Measurements from ENCODE around the gene OR13G1. TPM values are rescaled to one million over a fixed set of nuclear protein-coding genes. Genes with fewer than 3 reads are reported as not detected.

Gene OR13G1
- total RNA-seq, 4 donors from 2014 or later, result not detected

DNA sequence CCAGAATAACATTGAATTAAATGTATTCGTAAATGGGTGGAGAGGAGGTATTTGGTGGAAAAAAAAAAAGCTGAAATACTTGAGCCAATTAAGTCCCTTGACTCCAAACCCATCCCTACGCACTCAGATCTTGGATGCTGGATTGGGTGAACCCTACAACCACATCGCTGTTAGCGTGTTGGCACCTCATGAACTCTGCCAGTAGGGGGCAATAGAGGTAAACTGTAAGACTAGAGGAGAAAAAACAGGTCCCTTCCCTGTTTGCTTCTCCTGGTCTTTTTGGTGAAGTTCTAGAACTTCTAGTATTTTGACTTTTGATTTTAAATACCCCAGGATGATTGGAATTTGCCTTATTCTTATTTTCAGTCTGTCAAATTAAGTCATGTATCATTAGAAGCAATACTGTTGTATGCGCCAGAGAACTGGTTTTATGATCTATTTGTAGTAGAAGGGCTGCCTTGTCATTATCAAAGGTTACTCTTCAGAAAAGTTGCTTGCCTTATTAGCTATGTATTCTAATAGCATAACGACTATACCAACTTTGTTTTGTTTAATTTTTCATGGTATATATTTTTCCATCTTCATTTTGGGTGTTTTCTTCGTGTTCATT, 1.9 kb upstream of the OR13G1 start:
- WGBS, 2 donors, result 32 to 36% methylated on average over 7 of the region's 7 CpGs
- intact Hi-C loops (cut with DNase I; ENCODE audit: low total_unique reads), result no loop called here
- DNase-seq (ENCODE audit: low spot score in 2 of 2), result peak in 1 of 2 donors; percentile 17
- TF ChIP-seq, protein P1, sequence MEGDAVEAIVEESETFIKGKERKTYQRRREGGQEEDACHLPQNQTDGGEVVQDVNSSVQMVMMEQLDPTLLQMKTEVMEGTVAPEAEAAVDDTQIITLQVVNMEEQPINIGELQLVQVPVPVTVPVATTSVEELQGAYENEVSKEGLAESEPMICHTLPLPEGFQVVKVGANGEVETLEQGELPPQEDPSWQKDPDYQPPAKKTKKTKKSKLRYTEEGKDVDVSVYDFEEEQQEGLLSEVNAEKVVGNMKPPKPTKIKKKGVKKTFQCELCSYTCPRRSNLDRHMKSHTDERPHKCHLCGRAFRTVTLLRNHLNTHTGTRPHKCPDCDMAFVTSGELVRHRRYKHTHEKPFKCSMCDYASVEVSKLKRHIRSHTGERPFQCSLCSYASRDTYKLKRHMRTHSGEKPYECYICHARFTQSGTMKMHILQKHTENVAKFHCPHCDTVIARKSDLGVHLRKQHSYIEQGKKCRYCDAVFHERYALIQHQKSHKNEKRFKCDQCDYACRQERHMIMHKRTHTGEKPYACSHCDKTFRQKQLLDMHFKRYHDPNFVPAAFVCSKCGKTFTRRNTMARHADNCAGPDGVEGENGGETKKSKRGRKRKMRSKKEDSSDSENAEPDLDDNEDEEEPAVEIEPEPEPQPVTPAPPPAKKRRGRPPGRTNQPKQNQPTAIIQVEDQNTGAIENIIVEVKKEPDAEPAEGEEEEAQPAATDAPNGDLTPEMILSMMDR (IDR thresholded peaks at IDR 0.05), result no peak
- TF ChIP-seq POLR2A (IDR thresholded peaks at IDR 0.05), result no peak
- H3K4me3 ChIP-seq (ENCODE audit: low read depth, poor library complexity, severe bottlenecking), result no peak overlapping the region

DNA sequence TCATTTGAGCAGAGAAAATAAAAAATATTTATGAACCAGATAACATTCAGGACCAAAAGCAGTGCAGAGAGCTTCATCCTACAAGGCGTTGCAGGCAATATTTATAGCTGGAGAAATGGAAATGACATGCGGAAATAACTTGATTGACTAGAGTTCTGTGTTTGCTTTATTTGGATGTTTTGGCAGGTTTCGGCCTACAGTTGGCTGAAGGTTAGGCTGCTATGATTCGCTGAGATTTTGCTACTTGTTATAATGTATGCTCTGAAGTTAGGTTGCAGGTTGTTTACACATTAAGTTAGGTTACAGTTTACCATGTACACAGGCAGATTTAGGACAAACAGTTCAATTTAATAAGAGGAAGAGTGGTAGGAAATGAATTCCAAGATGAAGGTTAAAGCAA, 632 bp upstream of the OR13G1 start:
- WGBS, 2 donors, result 82 to 89% methylated on average over 4 of the region's 4 CpGs
- no peak for DNase-seq (ENCODE audit: low spot score in 2 of 2)
- H3K4me3 ChIP-seq (ENCODE audit: low read depth, poor library complexity, severe bottlenecking), result no peak overlapping the region
- intact Hi-C loops (cut with DNase I; ENCODE audit: low total_unique reads), result no loop called here
- no peak for TF ChIP-seq POLR2A (IDR thresholded peaks at IDR 0.05)
- TF ChIP-seq, protein P1 (IDR thresholded peaks at IDR 0.05), result no peak

DNA sequence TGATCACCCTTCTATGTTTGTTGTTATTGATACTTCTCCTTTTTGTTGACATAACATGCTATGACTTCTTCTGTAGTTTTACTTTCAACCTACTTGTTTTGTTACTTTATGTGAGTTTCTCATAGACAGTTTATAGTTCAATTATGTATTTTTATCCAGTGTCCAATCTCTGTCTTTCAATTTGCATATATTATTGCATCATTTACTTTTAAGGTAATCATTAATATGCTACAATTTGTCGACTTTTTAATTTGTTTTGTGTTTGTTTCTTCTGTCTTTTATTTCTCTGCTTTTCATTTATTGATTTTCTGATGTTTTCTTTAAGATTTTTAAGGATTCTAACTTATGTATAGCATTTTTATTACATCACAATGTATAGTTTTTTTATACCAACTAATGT, 10.3 kb downstream of the OR13G1 start:
- no peak for DNase-seq (ENCODE audit: low spot score in 2 of 2)
- 31 to 57% methylated on average over 1 of the region's 1 CpG for WGBS, 2 donors
- TF ChIP-seq, protein P1 (IDR thresholded peaks at IDR 0.05), result no peak
- no peak for TF ChIP-seq POLR2A (IDR thresholded peaks at IDR 0.05)
- H3K4me3 ChIP-seq (ENCODE audit: low read depth, poor library complexity, severe bottlenecking), result no peak overlapping the region
- intact Hi-C loops (cut with DNase I; ENCODE audit: low total_unique reads), result no loop called here

DNA sequence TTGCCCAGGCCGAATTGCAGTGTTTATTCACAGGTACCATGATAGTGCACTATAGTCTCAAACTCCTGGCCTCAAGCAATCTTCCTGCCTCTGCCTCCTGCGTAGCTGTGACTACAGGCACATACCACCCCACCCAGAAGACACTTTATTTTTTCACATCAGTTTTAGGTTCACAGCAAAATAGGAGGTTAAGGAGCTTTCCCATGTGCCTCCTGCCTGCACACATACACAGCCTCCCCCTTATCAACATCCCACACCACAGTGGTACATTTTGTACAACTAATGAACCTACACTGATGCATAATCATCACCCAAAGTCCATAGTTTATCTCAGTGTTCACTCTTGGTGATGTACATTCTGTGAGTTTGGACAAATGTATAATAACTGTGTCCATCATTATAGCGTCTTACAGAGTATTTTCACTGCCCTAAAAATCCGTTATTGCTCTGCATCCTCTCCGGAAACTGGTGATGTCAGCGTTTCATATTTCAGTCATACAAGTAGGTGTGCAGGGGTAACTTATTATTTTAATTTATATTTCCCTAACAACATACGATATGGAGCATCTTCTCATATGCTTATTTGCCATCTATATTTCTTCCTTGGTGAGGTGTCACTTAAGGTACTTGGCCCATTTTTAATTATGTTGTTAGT, 23.2 kb downstream of the OR13G1 start:
- no peak overlapping the region for H3K4me3 ChIP-seq (ENCODE audit: low read depth, poor library complexity, severe bottlenecking)
- TF ChIP-seq POLR2A (IDR thresholded peaks at IDR 0.05), result no peak
- TF ChIP-seq, protein P1 (IDR thresholded peaks at IDR 0.05), result no peak
- intact Hi-C loops (cut with DNase I; ENCODE audit: low total_unique reads), result no loop called here
- WGBS, 2 donors, result 79 to 81% methylated on average over 7 of the region's 7 CpGs
- no peak for DNase-seq (ENCODE audit: low spot score in 2 of 2)

DNA sequence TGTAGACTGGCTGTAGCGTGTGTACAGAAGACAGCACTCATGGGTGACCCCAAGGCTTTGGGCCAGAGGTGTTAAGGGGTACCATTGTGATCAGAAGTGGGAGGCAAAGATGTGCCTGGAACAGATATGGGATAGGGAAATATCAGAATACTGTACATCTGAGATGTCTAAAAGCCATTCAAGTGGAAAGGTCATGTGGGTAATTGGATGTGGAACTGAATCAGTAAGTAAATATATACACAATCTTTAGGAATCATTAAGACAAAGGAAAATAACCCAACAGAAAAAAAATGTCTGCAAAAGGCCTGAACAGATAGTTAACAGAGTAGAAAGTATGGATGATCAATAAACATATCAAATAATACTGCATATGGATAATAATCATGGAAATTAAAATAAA, 26.5 kb downstream of the OR13G1 start:
- DNase-seq (ENCODE audit: low spot score in 2 of 2), result no peak
- H3K4me3 ChIP-seq (ENCODE audit: low read depth, poor library complexity, severe bottlenecking), result no peak overlapping the region
- TF ChIP-seq, protein P1 (IDR thresholded peaks at IDR 0.05), result no peak
- intact Hi-C loops (cut with DNase I; ENCODE audit: low total_unique reads), result no loop called here
- WGBS, 2 donors, result 73 to 77% methylated on average over 1 of the region's 1 CpG

DNA sequence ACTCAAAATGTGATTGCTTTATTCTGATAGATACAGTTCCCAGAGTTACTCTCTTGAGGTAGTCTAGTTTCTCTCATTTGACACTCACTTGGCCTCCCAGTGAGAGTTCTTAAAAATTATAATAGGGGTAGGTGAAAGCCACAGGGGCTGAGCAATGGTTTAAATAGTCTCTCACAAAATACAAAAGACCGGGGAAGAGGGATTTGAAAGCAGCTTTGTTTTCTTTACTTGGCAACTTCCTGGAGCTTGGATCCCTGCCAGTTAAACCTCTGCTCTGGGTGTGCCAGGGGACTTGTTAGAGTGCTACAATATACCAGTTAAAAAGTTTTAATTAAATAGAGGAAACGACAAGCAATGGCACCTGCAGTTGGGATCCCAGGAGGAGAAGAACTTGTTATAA, 31.7 kb downstream of the OR13G1 start:
- 10 to 14% methylated on average over 2 of the region's 2 CpGs for WGBS, 2 donors
- intact Hi-C loops (cut with DNase I; ENCODE audit: low total_unique reads), result no loop called here
- DNase-seq (ENCODE audit: low spot score in 2 of 2), result no peak
- H3K4me3 ChIP-seq (ENCODE audit: low read depth, poor library complexity, severe bottlenecking), result no peak overlapping the region
- no peak for TF ChIP-seq POLR2A (IDR thresholded peaks at IDR 0.05)
- TF ChIP-seq, protein P1 (IDR thresholded peaks at IDR 0.05), result no peak
